Activated T-cell treated with anti-CD3 and anti-CD28 coated beads for 24 hours (primary cell): ENCODE results near the gene TRABD.

Experiments used
- DNase-seq: peaks from one replicate; pipeline ENCODE4 v3.0.0-alpha.2; 2020; ENCODE audit warnings: low read depth

TRABD gene

DNA sequence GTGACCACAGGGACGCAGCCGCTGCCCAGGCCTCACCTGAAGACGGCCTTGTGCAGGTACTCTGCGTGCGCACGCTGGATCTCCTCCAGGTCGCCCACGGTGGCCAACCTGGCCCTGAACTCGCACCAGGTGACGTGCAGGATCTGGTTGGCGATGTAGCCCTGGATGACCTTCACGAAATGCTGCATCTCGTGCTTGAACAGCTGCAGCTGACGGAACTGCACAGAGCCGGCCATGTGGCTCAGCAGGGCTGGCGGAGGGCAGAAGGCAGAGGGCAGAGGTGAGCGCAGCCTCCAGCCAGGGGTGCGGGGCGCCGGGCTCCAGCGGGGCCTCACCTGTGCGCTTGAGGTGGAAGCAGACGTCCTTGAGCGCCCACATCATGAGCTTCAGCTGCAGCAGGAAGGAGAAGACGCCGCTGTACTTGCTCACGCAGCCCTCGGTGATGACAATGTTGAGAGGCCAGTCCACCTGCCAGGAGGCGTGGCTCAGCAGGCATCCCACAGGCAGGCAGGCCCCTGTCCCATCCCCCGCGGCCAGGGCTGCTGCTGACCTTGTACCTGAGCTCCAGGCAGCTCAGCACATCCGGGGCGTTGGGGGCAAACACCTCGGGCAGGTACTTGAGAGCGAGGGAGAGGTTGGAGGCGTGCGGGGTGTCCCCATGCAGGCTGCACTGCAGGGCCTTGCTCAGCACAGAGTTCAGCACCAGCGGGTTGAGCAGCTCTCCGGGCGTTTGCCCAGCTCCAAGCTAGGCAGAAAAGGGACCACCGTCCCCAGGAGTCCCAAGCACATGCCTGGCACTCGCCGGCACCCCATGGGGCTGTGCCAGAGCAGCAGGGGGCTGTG, 32.7 kb downstream of the TRABD start:
- DNase-seq = no peak

DNA sequence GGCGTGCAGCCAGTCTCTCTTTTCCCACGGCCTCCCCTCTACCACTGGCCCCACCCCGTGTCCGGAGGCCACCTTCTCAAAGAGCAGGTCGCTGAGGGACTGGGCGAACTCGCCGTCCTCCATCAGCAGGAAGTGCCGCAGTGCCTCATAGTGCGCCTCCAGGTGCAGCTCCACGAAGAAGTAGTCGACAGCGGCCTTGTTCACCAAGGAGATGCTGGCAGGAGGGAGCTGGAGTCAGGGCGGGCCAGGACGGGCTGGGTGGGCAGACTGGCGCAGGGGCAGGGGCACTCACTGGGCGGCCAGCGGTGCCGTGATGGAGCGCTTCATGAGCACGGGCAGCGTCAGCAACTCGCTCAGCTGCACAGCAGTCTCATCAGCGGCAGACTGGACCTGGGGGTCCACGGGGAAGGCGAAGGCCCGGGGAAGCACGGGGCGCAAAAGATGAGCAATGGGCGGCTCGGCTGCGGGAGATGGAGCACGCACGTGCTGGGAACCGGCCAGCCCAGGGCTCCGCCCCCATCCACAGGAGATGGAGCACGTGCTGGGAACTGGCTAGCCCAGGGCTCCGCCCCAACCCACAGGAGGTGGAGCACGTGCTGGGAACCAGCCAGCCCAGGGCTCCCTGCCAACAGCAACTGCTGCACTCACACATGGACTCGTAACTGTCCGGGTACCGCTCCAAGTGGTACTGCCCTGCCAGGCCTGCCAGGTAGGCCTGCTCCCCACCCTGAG, 33.4 kb downstream of the TRABD start:
- no peak for DNase-seq

DNA sequence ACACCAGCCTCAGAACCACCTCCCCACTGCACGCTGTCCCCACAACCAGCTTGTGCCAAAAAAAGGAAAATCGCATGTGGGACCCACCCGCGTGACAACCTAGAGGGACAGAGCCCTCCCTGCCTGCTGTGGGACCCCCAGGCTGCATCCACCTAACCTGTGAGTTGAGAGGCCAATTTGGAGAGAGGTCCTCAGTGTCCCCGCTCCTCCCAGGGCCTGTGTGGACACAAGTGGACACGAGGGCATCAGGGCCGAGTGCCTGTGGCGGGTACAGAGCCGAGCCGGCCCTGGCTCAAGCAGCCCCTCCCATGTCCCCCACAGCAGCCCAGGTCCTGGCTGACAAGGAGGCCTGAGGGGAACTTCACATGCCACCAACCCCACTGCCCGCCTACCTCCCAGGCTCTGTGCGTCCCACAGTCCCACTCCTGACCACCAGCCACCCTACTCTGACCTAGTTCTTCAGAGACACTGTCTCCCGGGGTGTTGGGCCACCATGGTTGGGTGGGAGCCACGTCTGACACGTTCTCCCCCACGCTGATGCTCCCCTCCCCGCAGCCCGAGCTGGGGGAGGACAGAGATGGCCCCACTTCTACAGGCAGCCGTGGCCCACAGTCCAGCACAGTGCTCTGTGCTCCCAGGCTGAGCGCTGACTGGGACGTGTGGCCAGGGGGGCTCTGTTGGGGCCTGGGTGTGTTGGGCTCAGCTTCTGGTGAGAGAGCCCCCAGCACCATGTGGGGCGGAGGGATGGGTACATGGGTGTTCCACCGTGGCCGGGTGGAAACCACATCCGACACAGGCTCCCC, 34.3 kb downstream of the TRABD start:
- no peak for DNase-seq

DNA sequence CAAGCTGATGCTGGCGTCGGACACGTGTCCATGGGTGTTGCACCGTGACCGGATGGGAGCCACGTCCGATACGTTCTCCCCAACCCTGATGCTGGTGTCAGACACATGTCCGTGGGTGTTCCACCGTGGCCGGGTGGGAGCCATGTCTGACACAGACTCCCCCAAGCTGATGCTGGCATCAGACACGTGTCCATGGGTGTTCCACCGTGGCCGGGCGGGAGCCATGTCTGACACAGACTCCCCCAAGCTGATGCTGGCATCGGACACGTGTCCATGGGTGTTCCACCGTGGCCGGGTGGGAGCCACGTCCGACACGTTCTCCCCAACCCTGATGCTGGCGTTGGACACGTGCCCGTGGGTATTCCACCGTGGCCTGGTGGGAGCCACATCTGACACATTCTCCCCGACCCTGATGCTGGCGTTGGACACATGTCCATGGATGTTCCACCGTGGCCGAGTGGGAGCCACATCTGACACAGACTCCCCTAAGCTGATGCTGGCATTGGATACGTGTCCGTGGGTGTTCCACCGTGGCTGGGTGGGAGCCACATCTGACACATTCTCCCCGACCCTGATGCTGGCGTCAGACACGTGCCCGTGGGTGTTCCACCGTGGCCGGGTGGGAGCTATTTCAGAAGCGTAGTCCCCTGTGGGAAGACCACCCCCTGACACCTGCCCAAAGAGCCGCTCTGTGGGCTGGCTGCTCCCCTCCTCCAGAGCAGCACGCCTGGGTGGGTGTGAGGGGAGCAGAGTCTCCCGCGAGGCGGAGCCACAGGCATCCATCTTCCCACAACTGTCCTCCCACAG, 35.1 kb downstream of the TRABD start:
- no peak for DNase-seq

DNA sequence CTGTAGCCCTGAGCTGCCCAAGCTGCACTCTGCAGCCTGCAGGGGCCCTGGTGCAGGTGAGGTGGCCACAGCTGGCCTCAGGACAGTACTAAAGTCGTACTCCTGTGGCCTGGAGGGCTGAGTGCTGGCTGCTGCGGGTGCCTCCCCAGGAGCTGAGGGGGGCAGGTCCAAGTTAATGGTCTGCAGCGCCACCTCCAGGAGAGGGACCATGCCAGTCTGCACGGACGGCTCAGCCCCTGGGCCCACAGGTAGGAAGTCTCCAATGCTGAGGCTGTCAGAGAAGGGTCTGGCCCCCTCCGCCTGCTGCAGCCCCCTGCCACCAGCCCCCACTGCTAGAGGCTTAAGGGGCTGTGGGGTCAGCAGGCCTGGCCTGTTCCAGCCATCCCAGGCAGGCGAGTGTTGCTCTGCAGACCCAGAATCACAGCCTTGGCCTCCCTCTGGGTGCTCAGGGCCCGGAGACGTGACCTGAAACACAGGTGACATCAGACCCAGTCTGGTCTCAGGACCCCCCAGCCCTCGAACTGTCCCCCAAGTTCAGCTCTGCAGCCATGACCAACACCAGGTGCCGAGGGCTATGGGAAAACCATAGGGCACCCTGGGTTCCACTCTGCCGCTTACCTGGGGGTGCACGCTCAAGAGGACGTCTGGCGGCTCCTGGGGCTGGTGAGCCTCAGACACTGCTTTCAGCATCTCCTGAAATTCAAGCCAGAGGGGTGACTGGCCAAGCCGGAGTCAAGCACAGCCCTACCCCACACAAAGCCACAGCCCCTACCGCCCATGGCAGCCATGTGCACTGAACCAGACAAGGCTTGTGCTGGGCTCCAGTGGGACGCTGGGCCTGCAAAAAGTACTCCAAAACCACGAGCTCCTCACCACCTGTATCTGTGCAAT, 35.9 kb downstream of the TRABD start:
- DNase-seq = no peak

DNA sequence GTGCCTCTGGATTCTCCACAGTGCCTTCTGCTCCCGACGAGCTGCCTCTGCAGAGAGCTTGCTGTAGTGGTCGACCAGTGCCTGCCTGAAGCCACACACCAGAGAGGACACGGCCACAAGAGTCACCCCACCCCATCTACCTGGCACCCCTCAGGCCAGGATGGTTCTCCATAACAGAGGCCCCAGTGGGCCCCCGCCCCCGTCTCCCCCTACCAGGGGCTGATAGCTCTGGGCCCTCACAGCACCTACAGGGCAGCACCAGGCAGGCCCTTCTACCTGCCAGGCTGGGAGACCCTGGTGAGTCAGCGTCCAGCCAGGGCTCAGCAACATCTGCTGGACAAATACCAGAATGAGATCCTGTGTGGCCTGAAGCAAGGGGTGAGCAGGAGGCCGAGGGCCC, 36.8 kb downstream of the TRABD start:
- DNase-seq = no peak

DNA sequence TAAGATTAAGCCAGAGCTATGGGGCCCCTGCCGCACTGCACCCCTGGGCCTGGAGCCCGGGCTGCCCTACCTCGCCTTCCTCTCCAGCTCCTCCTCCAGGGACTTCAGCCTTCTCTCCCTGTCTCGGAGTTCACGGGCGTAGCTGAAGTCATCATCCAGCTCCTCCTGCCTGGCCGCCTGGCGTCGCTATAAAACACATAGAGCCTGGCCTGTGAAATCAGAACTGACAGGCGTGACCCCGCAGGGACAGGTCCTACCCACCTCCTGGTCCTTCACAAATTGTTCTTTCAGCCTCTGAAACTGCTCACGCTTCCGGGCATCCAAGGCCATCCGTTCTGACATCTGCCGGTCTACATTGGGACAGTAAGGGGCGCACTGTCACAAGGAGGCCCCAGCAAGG, 38.4 kb downstream of the TRABD start:
- no peak for DNase-seq

DNA sequence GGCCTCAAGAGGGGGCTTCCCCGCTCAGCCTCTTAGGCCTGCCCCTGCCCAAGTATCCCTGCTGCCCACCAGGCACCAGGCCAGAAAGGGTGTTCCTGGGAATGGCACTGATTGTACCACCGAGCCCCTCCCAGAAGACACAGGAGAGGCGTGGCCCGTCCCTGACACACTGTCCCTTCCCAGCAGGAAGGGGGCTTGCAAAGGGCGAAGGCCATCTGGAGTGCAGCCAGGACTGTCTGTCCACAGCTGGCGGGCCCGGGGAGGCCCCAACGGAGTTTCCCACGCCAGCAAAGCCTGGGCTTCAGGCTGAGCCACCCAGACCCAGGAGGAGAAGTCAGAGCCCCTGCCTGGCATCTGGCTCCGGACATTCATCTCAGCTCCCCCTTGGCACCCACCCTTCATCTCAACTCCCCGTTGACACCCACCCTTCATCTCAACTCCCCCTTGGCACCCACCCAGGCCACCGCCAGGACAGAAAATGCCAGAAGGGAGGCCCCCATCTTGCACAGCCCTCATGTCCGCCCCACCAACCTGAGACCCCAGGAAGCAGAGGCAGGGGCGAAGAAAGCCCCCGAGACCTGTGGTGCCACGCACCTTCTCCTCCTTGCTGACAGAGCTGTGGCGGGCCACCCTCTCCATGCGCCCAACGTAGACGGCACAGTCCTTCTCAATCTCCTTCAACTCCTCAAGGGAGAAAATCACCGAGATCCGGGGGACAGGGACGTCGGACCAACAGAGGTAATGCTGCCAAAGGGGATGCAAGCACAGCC, 39.7 kb downstream of the TRABD start:
- DNase-seq = no peak

DNA sequence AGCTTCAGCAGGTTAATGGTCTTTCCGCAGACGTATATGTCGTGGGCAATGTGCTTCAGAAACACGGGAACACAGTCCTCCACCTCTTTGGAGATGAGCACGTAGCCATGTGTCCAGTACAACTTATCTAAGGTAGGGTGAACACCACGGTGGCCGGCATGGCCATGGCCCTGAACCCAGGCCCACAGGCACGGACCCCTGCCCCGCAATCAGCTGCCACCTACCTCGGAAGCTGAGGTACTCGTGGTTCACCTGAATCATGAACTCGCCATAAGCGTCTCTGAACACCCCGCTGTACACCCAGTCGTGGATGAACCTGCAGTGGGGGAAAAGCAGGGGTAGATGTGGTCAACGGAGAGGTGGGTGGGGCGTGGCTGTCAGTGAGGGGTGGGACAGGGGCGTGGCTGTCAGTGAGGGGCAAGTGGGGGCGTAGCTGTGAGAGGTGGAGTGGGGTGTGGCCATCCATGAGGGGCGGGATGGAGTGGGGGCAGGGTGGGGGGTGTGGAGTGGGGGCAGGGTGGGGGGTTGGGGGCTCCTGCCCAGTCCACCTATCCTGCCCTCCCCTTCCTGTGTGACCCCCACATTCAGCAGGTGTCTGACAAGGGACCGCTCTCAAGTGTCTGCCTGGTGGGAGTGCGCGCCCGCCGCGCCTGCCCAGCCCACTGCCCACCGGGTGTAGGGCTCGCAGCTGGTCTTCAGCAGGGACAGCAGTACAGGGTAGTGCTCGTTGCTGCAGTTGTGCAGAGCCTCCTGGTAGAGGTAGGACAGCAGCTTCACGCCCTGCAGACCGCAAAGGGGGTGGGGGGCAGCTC, 40.6 kb downstream of the TRABD start:
- no peak for DNase-seq

DNA sequence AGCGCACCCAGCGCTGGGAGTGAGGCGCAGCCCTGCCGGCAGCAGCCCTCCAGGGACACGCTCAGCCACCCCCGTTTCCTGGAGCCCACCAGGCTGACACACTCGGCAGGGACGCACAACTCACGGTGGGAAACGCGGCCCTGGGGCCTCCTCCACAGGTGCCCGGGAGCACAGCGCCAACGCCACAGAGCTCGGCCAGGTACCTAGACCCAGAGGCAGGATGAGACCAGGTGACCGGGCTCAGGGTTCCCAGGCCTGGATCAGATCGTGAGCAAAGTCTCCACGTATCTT, 41.1 kb downstream of the TRABD start:
- DNase-seq = no peak

DNA sequence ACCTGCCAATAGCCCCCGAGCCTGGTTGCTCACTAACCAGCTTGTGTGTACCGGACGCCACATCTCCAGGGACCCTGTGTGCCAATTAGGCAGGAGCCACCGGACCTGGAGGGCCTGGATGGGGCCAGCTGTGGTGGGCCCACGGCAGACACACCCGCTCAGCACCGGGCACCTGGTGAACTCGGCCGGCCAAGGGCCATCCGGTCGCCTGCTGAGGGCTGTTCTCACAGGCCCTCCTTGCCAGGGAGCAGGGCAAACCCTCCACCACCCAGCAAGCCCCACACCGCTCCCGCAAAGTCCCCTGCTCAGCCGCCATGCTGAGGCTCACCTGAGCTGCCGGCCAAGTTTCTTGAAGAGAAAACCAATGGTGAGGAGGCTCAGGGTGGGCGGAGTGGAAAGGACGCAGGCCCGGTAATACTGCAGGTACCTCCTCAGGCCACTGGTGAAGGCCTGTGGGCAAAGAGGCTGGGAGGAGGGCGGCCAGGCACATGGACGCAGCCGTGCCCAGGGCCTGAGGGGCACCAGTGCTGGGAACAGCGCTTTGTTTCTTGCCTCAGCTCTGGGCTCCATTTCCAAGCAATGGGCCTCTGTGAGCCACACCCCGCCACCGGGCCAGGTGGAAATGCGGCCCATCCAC, 42.0 kb downstream of the TRABD start:
- no peak for DNase-seq

DNA sequence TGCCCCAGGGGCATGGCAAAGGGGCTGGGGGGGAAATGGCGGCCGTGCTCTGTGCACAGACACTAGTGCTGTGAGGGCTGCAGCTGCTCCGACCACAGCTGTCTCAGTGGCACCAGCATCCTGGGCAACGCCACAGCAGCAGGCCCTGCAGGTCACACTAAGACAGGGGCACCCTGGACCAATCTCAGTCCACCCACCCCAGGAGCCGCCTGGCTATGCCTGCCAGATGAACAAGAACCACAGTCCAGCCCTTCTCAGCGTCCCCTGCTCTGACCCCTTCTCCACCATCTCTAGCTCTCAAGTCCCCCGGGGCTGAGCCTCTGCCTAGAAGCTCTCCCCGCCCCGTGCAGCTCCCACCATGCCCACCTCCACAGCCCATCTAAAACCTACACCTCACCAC, 42.7 kb downstream of the TRABD start:
- no peak for DNase-seq

DNA sequence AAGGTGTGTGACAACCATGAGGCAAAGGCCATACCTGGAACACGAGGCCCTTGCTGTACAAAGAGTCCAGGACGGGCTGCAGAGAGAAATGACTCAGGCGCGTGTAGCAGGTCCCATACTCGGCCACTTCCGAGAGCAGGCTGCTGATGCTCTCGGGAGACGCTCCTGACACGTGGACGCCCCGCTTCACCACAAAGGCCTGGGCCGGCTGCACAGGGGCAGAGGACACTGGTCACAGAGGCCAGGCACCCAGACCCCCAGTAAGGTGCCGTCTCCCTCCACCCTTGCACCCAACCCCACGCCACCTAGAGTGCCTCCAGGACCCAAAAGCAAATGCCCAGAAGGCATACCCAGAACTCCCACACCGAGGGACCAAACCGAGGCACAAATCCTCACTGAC, 43.7 kb downstream of the TRABD start:
- DNase-seq = no peak

DNA sequence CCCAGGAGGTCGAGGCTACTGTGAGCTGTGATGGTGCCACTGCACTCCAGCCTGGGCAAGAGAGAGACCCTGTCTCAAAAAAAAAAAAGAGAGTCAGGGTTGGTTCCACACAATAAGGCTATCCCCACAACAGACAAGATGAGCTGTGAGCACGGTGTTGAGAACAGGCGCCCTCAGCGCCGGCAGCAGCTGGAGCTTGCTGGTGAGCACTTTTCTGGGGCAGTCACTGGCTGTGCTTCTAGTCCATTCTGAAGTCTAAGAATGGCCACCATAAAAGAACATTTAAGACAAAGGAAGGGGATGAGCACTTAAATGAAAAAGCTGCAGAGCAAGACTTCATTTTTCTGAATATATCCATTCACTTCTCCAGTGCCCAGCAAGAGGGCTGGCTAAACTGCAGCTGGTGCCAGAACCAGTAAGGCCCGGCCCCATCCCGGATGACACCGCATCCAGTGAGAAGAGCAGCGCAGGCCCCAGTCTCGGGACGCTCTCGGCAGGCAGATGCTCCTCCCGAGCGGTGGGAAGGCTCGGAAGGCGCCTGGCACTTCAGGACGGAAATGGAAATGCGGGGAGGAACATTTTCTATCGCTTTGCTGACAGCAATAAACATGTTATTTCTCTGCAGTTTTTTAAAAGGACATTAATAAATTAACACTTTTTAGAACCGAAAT, 46.9 kb downstream of the TRABD start:
- DNase-seq = no peak

DNA sequence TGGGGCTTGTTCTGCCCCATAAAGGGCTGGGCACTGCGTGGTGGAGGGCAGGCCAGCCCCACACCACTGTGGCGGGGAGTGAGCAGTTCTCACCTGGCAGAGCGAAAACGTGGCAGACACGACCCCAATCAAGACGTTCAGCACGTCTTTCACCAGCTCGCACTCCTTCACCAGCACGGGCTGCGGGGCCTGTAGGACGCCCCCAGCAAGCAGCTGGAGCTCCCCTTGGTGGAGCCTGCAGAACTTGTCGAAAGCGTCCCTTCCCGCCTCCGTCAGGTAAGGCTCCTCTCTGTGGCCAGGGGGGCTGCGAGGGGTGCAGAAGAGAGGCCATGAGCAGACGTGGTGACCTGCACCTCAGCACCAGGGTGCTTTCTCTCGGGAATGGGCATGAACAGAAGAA, 47.5 kb downstream of the TRABD start:
- no peak for DNase-seq

DNA sequence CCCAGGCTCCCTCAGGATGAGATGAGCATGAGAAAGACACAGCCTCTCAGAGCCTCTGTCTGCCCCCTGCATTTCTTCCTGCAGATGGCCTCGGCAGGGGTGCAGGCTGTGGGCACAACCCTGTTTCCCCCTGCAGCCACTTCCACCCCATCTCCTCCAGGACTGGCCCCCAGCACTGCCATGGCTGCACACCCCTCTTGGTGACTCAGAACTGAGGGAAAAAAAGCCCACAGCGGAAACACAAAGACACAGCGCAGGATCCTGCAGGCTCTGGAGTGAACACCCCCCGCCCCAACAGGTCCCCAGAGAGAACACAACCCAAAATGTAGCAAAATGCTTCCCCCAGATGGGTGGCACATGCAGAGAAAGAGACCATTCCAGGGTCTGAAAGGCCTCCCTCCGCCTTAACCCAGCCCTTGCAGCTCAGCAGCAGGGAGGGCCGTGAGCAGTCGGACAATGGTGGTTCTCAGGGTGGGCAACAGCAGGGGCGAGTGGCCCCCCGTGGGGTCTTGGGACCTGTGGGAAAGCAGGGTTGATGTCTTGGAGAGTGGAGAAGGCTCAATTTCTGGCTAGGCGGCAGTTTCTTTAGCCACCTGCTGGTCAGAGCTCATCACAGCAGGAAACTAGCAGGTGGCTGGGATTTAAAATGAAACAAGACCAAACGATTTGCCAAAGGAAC, 51.2 kb downstream of the TRABD start:
- DNase-seq = no peak

DNA sequence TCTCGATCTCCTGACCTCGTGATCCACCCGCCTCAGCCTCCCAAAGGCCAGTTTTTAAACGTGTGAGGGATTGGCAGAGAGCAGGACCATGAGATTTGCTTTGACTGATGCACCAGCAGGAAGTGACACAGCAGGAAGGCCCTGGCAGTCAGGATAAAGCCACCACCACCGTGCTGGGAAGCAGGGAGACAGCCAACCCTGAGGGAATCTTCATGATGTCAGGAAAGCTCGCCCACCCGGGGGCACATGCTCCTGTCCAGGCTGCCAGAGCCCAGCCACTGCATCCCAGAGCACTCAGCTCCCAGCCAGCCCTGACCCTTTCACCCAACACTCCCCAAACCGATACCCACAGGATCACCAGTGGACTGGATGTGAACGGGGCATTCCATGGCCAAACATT, 53.0 kb downstream of the TRABD start:
- no peak for DNase-seq

DNA sequence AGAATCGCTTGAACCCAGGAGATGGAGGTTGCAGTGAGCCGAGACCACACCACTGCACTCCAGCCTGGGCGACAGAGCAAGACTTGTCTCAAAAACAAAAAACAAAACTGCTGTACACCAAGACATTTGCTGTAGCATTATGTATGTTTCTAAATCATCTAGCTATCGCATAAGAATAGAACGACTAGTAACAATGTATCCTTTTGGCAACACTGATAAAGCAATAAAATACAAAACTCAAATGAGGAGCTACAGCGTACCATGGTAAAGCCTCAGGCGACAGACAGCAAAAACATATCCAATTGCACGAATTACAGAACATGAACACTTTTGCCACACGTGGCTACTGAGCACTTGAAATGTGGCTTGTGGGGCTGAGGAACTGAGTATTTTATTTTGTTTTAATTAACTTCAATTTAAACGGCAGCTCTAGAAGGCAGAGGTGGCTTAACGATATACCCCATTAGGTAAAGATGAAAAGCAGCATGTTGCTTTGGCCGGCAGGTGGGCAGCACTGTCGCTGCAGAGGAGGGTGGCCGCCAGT, 56.8 kb downstream of the TRABD start:
- no peak for DNase-seq
